ENCODE measurements around the gene TLCD3A. TPM values are rescaled to one million over a fixed set of nuclear protein-coding genes. Genes with fewer than 3 reads are reported as not detected.

The TLCD3A gene
- total and polyA plus RNA-seq, 2 of the 4 experiments (the other 2 are of a cell fraction) = 15.2 to 35.0 TPM

- no peak overlapping the region for H3K4me3 ChIP-seq (ENCODE audit: insufficient read depth, low read depth, low read length)
- no peak overlapping the region for H4K91ac ChIP-seq (ENCODE audit: insufficient read depth, low read depth, low read length)
- H2AFZ ChIP-seq (replicated peaks; ENCODE audit: low read length, poor library complexity) = no peak overlapping the region
- no peak overlapping the region for H3K4ac ChIP-seq (ENCODE audit: low read depth, low read length)
- no peak overlapping the region for H3K9ac ChIP-seq (ENCODE audit: low read depth, low read length)
- no peak overlapping the region for H2AK9ac ChIP-seq (replicated peaks; ENCODE audit: low read depth, low read length, poor library complexity)
- dilution Hi-C loops (cut with HindIII; ENCODE audit: low sequenced_read_pairs, unreplicated experiment) (loop anchor here (25.0 kb wide), 1 partner anchor 195 kb away; the partner anchor contains the start of genes NXN and TIMM22), intact Hi-C loops (cut with micrococcal nuclease) (loop anchor here (10.0 kb wide), 1 partner anchor 113 kb away; no protein-coding TSS in a partner anchor), in situ Hi-C loops (cut with MboI; ENCODE audit: low sequenced_read_pairs) (no loop called here)
- no TSS peak for BruUV-seq (replicated peaks)
- peaks cover 11 to 42% of the 10 kb centered on the region in 2 experiments; a peak in 3 of 4 replicates for H3K79me1 ChIP-seq (ENCODE audit: low read depth in 1 of 2, low read length in 2 of 2)
- no peak overlapping the region for H4K5ac ChIP-seq (ENCODE audit: low read depth, low read length)
- H3K9me1 ChIP-seq (ENCODE audit: insufficient read depth, low read length) = peaks cover 7% of the 10 kb centered on the region; the same call in 1 of the 2 replicates
- CTCF ChIA-PET = no interaction called here
- no peak overlapping the region for H3K18ac ChIP-seq (ENCODE audit: low read depth, low read length)
- ATAC-seq (ENCODE audit: low read depth) (no peak), DNase-seq (no peak)
- POLR2A ChIA-PET (ENCODE audit: unreplicated experiment) = no interaction called here
- no peak overlapping the region for H3K14ac ChIP-seq (replicated peaks; ENCODE audit: low read depth, low read length)
- H3K23ac ChIP-seq (ENCODE audit: low read depth, low read length) = no peak overlapping the region
- WGBS, 2 experiments (ENCODE audit: extremely low coverage in 2 of 2, insufficient read length in 1 of 2) = 94% methylated on average over 8 of the region's 19 CpGs; no CpG with 5 or more reads in 1 of the 2 experiments
- H2BK120ac ChIP-seq (ENCODE audit: low read depth, low read length) = no peak overlapping the region
- no peaks in the 10 kb centered on the region for H3K9me3 ChIP-seq (ENCODE audit: control insufficient read depth, insufficient read depth, low read length)
- peaks cover 14% of the 10 kb centered on the region; the same call in 1 of the 2 replicates for H3K4me1 ChIP-seq (ENCODE audit: control insufficient read depth, insufficient read depth, low read length)
- H4K8ac ChIP-seq (ENCODE audit: low read depth in 2 of 2, low read length in 2 of 2) = no peak overlapping the region
- H2BK15ac ChIP-seq (ENCODE audit: low read depth, low read length) = no peak overlapping the region
- no peak overlapping the region for H3K27ac ChIP-seq (ENCODE audit: insufficient read depth, low read length)
- peaks cover 15% of the 10 kb centered on the region for H4K20me1 ChIP-seq (ENCODE audit: insufficient read depth, low read length)
- no peak overlapping the region for H3K56ac ChIP-seq (ENCODE audit: extremely low read depth, insufficient read depth, low read length)
- no peak overlapping the region for H2BK5ac ChIP-seq (ENCODE audit: low read depth, low read length, poor library complexity, severe bottlenecking)
- H2AK5ac ChIP-seq (ENCODE audit: low read depth, low read length) = no peak overlapping the region
- TF ChIP-seq POLR2A (IDR thresholded peaks at IDR 0.05; ENCODE audit: low read depth, low read length) (no peak), RAD21 (IDR thresholded peaks at IDR 0.05; ENCODE audit: low read length) (no peak), RFX5 (IDR thresholded peaks at IDR 0.05; ENCODE audit: low read depth, low read length) (no peak), BHLHE40 (IDR thresholded peaks at IDR 0.05; ENCODE audit: low read depth, low read length) (no peak), MAZ (IDR thresholded peaks at IDR 0.05; ENCODE audit: borderline replicate concordance, low read depth, low read length) (no peak), USF2 (IDR thresholded peaks at IDR 0.05; ENCODE audit: low read depth, low read length) (no peak), NFE2L2 (IDR thresholded peaks at IDR 0.05; ENCODE audit: low read depth, low read length) (no peak), MXI1 (IDR thresholded peaks at IDR 0.05; ENCODE audit: borderline replicate concordance, low read depth, low read length) (no peak), SMC3 (IDR thresholded peaks at IDR 0.05; ENCODE audit: low read depth, low read length) (no peak), CTCF (conservative IDR thresholded peaks at IDR 0.05; ENCODE audit: low read depth, low read length) (no peak), CHD1 (IDR thresholded peaks at IDR 0.05; ENCODE audit: low read depth, low read length) (no peak), MAFK (IDR thresholded peaks at IDR 0.05; ENCODE audit: low read depth, low read length) (no peak)
- no peak overlapping the region for H3K4me2 ChIP-seq (ENCODE audit: low read depth, low read length)
- H3K36me3 ChIP-seq (ENCODE audit: control insufficient read depth, insufficient read depth, low read length) = peaks cover 35% of the 10 kb centered on the region
- H2BK20ac ChIP-seq (ENCODE audit: low read depth, low read length) = no peak overlapping the region
- no peaks in the 10 kb centered on the region for H3K27me3 ChIP-seq (ENCODE audit: control insufficient read depth, insufficient read depth, low read length)
These were observed 59.4 kb downstream of the TLCD3A start for GRCh38 chr17:791829-792228.
